ENCODE results near the gene KCNE3.

KCNE3 gene, protein sequence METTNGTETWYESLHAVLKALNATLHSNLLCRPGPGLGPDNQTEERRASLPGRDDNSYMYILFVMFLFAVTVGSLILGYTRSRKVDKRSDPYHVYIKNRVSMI

GRCh38 chr11:74466916-74467885 is at the start of gene KCNE3:
KCNE3 (minus strand) TSS chr11:74467549; CDS start chr11:74457563, 9,986 bp downstream.
- DNase-seq (ENCODE audit: low read depth in 2 of 2) = no peak

- no peak for DNase-seq (ENCODE audit: low read depth in 2 of 2)
Observed at GRCh38 chr11:74507582-74507981, 40.2 kb upstream of the KCNE3 start.

DNA sequence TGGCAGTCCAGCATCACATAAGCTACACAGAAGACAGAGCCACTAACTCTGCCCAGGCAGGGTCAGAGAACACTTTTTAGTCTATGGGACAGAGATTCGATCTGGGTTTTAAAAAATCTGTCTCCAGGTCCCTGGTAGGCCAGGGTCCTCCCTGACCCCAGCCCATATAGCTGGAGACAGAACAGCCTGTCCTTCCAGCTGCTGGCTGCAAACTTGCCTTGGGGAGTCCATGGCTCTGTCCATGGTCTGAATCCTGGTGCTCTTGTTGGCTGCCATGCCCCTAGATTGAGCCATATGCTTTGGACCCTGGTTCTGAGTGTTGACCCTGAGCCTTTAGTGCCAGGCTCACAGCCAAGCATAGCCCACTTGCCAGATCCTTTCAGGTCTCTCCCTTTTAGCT is 39.5 kb upstream of the KCNE3 start:
- no peak for DNase-seq (ENCODE audit: low read depth in 2 of 2)

GRCh38 chr11:74505911-74506310 is 38.6 kb upstream of the KCNE3 start:
- DNase-seq (ENCODE audit: low read depth in 2 of 2) = no peak

DNA sequence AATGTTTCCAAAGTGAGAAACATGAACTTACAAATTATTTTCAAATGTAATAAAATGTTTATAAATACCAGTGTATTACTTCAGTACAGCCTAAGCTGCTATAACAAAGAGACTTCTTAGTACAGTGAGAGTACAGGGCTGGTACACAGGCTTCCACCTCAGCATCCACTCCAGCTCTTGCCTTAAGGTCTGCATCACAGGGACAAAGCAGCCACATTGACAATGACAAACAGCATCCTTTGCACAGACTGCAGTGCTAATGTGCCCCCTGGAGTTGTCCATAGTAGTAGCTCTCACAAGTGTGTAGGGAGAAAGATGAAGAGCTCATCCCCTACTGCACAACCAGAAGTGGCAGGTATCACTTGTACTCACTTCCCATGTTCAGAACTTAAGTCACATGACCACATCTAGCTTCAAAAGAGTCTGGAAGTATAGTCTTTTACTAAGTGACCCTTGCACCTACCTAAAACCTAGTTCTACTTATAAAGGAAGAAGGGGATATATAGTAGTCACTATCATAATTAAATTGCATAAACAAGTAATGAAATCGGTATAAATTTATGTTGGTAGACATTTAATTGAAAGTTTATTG is 36.8 kb upstream of the KCNE3 start:
- DNase-seq (ENCODE audit: low read depth in 2 of 2) = no peak

GRCh38 chr11:74494916-74495315 is 27.6 kb upstream of the KCNE3 start:
- DNase-seq (ENCODE audit: low read depth in 2 of 2) = no peak

DNA sequence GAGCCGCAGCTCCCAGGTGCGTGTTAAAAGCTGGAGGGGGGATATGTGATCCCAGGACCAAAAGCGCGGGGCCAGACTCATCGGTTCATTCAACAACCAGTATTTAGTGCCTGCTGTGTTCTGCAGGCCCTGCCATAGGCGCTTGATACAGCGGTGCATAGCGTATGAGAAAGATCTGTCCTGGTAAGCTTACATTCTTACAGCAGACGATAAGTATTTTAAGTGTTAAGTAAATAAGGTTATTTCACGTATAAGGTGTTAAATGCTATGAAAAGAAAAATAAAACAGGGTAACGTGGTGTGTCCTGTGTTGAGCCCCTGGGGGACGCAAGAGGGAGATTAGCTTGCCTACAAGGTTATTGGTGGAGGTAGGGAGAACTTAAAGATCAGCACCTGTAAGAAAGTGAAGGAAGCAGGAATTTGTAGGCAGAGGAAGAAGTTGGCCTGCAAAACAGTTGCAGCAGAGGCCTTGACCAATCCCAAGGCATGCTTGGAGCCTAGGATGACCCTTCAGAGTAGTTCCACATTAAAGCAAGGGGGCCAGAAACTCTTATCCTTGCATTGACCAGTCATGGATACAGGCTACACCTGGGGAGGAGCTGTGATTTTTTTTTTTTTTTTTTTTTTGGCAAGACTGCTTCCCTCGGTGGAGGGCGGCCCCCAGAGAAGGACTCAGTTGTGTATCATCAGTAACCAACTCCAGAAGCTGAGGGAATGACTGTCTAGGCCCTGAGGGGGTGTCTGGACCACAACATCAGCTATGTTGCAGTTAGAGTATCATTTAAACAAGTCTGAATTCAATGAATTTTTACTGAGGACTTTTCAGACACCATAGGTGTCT is 26.7 kb upstream of the KCNE3 start:
- DNase-seq (ENCODE audit: low read depth in 2 of 2) = no peak

- peak; percentile 94 to 95 for DNase-seq (ENCODE audit: low read depth in 2 of 2)
Observed at GRCh38 chr11:74492974-74493790, 25.8 kb upstream of the KCNE3 start, which contains the start of gene LIPT2. LIPT2 (minus strand) TSS chr11:74493724; CDS start chr11:74493703, 21 bp downstream.

GRCh38 chr11:74492084-74492483 is 24.7 kb upstream of the KCNE3 start:
- DNase-seq (ENCODE audit: low read depth in 2 of 2) = no peak

DNA sequence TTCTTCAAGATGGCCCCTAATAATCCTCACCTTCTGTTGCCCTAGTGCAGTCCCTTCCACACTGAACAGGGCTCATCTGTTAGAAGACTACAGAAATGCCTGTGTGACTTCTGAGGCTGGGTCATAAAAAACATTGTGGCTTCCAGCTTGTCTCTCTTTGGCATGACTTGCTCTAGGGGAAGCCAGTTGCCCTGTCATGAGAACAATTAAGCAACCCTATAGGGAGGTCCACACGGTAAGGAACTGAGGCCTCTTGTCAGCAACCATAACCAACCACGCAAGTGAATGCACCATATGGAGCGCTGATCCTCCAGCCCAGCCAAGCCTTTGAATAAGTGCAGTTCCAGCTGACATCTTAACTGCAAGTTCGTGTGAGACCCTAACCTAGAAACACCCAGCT is 23.6 kb upstream of the KCNE3 start:
- no peak for DNase-seq (ENCODE audit: low read depth in 2 of 2)

- no peak for DNase-seq (ENCODE audit: low read depth in 2 of 2)
Observed at GRCh38 chr11:74487875-74488274, 20.5 kb upstream of the KCNE3 start.

DNA sequence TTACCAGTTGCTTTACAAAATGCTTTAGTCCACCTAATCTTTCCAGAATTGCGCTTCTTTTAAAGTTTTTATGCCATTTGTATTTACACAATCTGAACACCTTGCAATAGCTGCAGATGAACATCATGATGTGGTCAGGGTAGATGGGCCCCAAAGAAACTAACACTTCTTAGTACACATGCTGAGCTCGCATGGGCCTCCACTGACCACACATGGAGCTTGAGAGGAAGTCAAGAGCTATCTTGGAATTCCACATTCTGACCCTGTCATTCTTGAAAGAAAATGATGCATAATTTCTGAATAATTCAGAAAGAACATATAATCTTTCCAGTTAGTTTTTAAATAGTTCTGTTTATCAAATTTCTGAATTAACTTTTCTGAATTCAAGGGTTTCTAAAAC is 18.5 kb upstream of the KCNE3 start:
- no peak for DNase-seq (ENCODE audit: low read depth in 2 of 2)

GRCh38 chr11:74480688-74481417 is 13.5 kb upstream of the KCNE3 start:
- no peak for DNase-seq (ENCODE audit: low read depth in 2 of 2)

DNA sequence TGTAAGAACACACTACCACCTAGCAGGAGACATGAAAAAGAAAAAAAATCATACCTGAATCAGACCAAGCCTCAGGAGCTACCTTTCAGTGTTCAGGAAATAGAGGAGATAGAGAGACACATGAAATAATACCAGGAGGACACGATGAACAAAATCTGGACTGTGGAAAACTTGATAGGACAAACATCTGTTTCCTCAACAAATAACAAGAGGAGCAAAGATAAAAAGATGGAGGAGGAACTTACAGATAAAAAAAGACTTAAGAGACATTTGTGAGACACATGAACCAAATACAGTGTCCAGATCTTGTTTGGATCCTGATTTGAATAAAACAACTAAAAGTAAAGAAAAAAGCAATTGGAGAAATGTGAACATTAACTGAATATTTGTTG is 12.4 kb upstream of the KCNE3 start:
- DNase-seq (ENCODE audit: low read depth in 2 of 2) = no peak

GRCh38 chr11:74478877-74479731 is 11.8 kb upstream of the KCNE3 start:
- DNase-seq (ENCODE audit: low read depth in 2 of 2) = no peak

- no peak for DNase-seq (ENCODE audit: low read depth in 2 of 2)
Observed at GRCh38 chr11:74476536-74476935, 9.2 kb upstream of the KCNE3 start.

DNA sequence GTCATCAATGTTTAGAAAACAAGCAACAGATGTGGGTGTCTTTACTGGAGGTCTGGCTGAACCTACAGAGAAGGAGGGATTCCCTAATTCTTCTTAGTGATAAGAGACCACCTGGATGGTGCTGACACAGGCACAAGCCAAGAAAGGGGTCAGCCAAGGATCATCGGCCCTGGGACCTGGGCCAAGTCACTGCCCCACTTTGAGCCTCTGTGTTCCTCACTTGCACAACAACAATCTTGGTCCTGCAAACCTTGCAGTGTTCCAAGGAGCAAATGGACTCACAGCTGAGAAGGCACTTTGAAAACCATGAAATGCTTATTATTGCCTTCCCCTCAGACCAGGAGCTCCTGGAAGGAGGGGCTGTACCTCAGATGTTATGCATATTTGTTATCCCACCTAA is 7.0 kb upstream of the KCNE3 start:
- DNase-seq (ENCODE audit: low read depth in 2 of 2) = no peak

- DNase-seq (ENCODE audit: low read depth in 2 of 2) = no peak
Observed at GRCh38 chr11:74473382-74474173, 6.2 kb upstream of the KCNE3 start.

All from activated CD8-positive, alpha-beta memory T cell treated with anti-CD3 and anti-CD28 coated beads for 4 hours (primary cell).